ENCODE measurements around the gene KIF2C.
"Not testable (repeated sequence)": the region's sequence is repeated elsewhere in the genome, so short reads cannot be mapped to it uniquely, and the experiment has no call there.

KIF2C gene

GRCh38 chr1:44812822-44813543 is 73.3 kb downstream of the KIF2C start:
- no peak for DNase-seq (ENCODE audit: low spot score)

- not testable (repeated sequence) for DNase-seq (ENCODE audit: low spot score)
These were observed 76.3 kb downstream of the KIF2C start for GRCh38 chr1:44815926-44816325.

- DNase-seq (ENCODE audit: low spot score) = no peak
These were observed 77.7 kb downstream of the KIF2C start for GRCh38 chr1:44817307-44817706.
